HG02840 (cell line): ENCODE data around the gene PCDHGA5.
"Not testable (repeated sequence)": the region's sequence is repeated elsewhere in the genome, so short reads cannot be mapped to it uniquely, and the experiment has no call there.

Experiments used
- ATAC-seq: cut with Tn5 transposase; IDR thresholded peaks from one replicate; pipeline ENCODE4 v1.9.1; 2021; ENCODE audit warnings: mild to moderate bottlenecking, moderate library complexity, moderate number of reproducible peaks; ENCODE audit not compliant: unreplicated experiment, low FRiP score

The PCDHGA5 gene

GRCh38 chr5:141383345-141383744 lies 19.4 kb downstream of the PCDHGA5 start:
- ATAC-seq: no peak

- ATAC-seq: no peak
These were observed 20.7 kb downstream of the PCDHGA5 start for GRCh38 chr5:141384471-141385267.

- ATAC-seq: not testable (repeated sequence)
These were observed 23.8 kb downstream of the PCDHGA5 start, which contains the start of gene PCDHGB4 for GRCh38 chr5:141387557-141388311. Gene PCDHGB4 (plus strand): TSS chr5:141387698. CDS start chr5:141387885, 187 bp downstream.

GRCh38 chr5:141388661-141389060 lies 24.7 kb downstream of the PCDHGA5 start:
- ATAC-seq: no peak

GRCh38 chr5:141389153-141390042 lies 25.4 kb downstream of the PCDHGA5 start:
- no peak for ATAC-seq

GRCh38 chr5:141392429-141393198 lies 28.7 kb downstream of the PCDHGA5 start, which contains the start of gene PCDHGA8:
Gene PCDHGA8 (plus strand): TSS chr5:141392633. CDS start chr5:141392814, 181 bp downstream.
- ATAC-seq: no peak

- no peak for ATAC-seq
These were observed 29.3 kb downstream of the PCDHGA5 start for GRCh38 chr5:141393267-141393666.

GRCh38 chr5:141394401-141395187 lies 30.6 kb downstream of the PCDHGA5 start:
- ATAC-seq: not testable (repeated sequence)

GRCh38 chr5:141397756-141398551 lies 34.0 kb downstream of the PCDHGA5 start, which contains the start of gene PCDHGB5:
Gene PCDHGB5 (plus strand): TSS chr5:141397947. CDS start chr5:141398128, 181 bp downstream.
- not testable (repeated sequence) for ATAC-seq

GRCh38 chr5:141398608-141399007 lies 34.6 kb downstream of the PCDHGA5 start:
- ATAC-seq: no peak

- ATAC-seq: no peak
These were observed 35.7 kb downstream of the PCDHGA5 start for GRCh38 chr5:141399555-141400258.

GRCh38 chr5:141402553-141403243 lies 38.7 kb downstream of the PCDHGA5 start, which contains the start of gene PCDHGA9:
Gene PCDHGA9 (plus strand): TSS chr5:141402778. CDS start chr5:141402953, 175 bp downstream.
- no peak for ATAC-seq

GRCh38 chr5:141403387-141403786 lies 39.4 kb downstream of the PCDHGA5 start:
- no peak for ATAC-seq

- ATAC-seq: not testable (repeated sequence)
These were observed 44.0 kb downstream of the PCDHGA5 start, which contains the start of gene PCDHGB6 for GRCh38 chr5:141407790-141408505. Gene PCDHGB6 (plus strand): TSS chr5:141408021. CDS start chr5:141408203, 182 bp downstream.

- no peak for ATAC-seq
These were observed 45.8 kb downstream of the PCDHGA5 start for GRCh38 chr5:141409598-141410306.
